Aorta (tissue), 5 donors: Measurements from ENCODE around the gene FABP7. TPM values are rescaled to one million over a fixed set of nuclear protein-coding genes. Genes with fewer than 3 reads are reported as not detected.

Source experiments
- ATAC-seq: fragments of 200-7000 bp; cut with Tn5 transposase; one replicate; pipeline ENCODE4 v1.9.1; 2022; ENCODE audit warnings: moderate library complexity; ENCODE audit not compliant: low FRiP score
- DNase-seq, 2 donors: peaks; one replicate each; pipeline ENCODE4 v3.0.0-alpha.2; 2020
- H3K27ac ChIP-seq, 2 donors: one replicate each; pipeline ENCODE4 v1.5.1; 2013; ENCODE audit warnings: low read length in 2 of 2, mild to moderate bottlenecking in 2 of 2, moderate library complexity in 2 of 2, control low read depth in 1 of 2, inconsistent platforms in 1 of 2, low read depth in 1 of 2
- H3K27me3 ChIP-seq, 2 donors: one replicate each; pipeline ENCODE4 v1.6.1; 2013; ENCODE audit warnings: control low read depth in 1 of 2, low read length in 1 of 2, mild to moderate bottlenecking in 1 of 2, moderate library complexity in 1 of 2; ENCODE audit not compliant: insufficient read depth in 2 of 2, control insufficient read depth in 1 of 2
- H3K36me3 ChIP-seq, 2 donors: one replicate each; pipeline ENCODE4 v1.6.1; 2013; ENCODE audit warnings: control low read depth in 1 of 2, low read length in 1 of 2, mild to moderate bottlenecking in 1 of 2; ENCODE audit not compliant: insufficient read depth in 2 of 2, control insufficient read depth in 1 of 2
- H3K4me1 ChIP-seq, 2 donors: one replicate each; pipeline ENCODE4 v1.6.1; 2013; ENCODE audit warnings: low read length in 2 of 2, control low read depth in 1 of 2, mild to moderate bottlenecking in 1 of 2, moderate library complexity in 1 of 2; ENCODE audit not compliant: insufficient read depth in 2 of 2, control insufficient read depth in 1 of 2
- H3K4me3 ChIP-seq, 2 donors: one replicate each; pipeline ENCODE4 v1.5.1; 2013; ENCODE audit warnings: low read length in 2 of 2, control low read depth in 1 of 2, mild to moderate bottlenecking in 1 of 2
- H3K9me3 ChIP-seq: one replicate; pipeline ENCODE4 v1.6.1; 2013; ENCODE audit warnings: mild to moderate bottlenecking, low read length; ENCODE audit not compliant: control insufficient read depth
- WGBS, 2 donors: extraction: QIAGEN DNeasy Blood & Tissue Kit; methylation state at CpG; one replicate each; pipeline ENCODE4 v1.1.7; 2013; 5-methylcytosine and 5-hydroxymethylcytosine counted together
- intact Hi-C, 2 donors: fragments of 100-400 bp; cut with DNase I; formaldehyde crosslinking; loops; one replicate each; pipeline versions ENCODE4 v1.14.2 to v1.15.0; 2022
- polyA plus RNA-seq, 2 donors: library from polyadenylated mRNA; stranded (reverse); fragments of 200-250 nt; gene quantifications; one replicate each; pipeline ENCODE4 v1.2.3, GENCODE V29; 2013
- total RNA-seq, 2 donors: library from RNA; stranded (reverse); fragmentation: NEBNext Ultra II Directional; extraction: Animal tissue kit (Norgen Biotek cat#: 25700); gene quantifications; one replicate each; pipeline ENCODE4 v1.2.1, GENCODE V29; 2021
- donor health status: healthy with polysubstance abuse.
- donor health status: Bipolar disorder and iron deficiency.
- donor health status: DM: no; HTN: no; CAD: no.
- donor health status: DM: no; HTN: no; CAD: no.
- donor health status: DM: yes; HTN: yes; CAD: no.

FABP7 gene
- total and polyA plus RNA-seq, 4 donors = not detected

DNA sequence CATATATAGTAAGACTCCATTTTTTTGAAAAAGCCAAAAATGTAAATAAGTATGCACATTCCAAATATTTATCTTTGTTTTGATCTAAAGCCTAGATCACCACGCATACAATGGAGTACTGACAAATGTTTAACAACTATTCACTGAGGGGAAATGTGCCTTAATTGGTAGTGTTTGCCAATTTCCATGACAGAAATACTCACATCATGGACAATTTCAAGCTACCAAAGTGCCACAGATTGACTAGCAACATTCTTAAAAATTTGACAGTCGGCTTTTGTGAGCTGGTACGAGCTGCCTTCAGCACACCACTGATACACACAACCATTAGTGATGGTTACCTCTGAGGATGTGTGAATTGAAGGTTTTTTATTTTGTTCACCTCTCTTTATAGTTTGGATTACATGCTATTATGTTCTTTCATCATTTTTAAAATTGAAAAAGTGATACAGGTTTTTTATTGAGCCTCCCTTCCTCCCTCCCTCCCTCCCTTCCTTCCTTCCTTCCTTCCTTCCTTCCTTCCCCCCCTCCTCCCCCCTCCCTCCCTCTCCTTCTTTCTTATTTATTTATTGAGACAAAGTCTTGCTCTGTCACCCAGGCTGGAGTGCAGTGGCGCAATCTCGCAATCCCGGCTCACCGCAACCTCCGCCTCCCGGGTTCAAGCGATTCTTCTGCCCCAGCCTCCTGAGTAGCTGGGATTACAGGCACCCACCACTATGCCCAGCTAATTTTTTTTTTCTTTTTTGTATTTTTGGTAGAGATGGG lies 28.8 kb downstream of the FABP7 start:
- Histone ChIP-seq H3K4me3 (no peak overlapping the region), H3K4me1 (no peaks in the 10 kb centered on the region), H3K27ac (no peak overlapping the region), H3K27me3 (no peaks in the 10 kb centered on the region), H3K9me3 (no peaks in the 10 kb centered on the region), H3K36me3 (peaks cover 0 to 2% of the 10 kb centered on the region in 2 donors)
- 81 to 92% methylated on average over 10 of the region's 10 CpGs for WGBS, 2 donors
- intact Hi-C loops = no loop called here
- ATAC-seq (no peak), DNase-seq (no peak)

DNA sequence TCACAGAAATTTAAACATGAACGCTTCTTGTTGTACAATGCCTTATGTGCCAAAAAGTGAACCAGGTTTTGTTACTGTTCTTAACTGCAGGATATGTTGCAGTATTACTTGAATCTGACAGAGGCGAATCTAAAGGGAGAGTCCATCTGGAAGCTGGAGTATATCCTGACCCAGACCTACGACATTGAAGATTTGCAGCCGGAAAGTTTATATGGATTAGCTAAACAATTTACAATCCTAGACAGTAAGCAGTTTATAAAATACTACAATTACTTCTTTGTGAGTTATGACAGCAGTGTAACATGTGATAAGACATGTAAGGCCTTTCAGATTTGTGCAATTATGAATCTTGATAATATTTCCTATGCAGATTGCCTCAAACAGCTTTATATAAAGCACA lies 29.5 kb downstream of the FABP7 start:
- DNase-seq (no peak), ATAC-seq (no peak)
- intact Hi-C loops = no loop called here
- no peaks in the 10 kb centered on the region for H3K4me1 ChIP-seq
- peaks cover 0 to 2% of the 10 kb centered on the region in 2 donors for H3K36me3 ChIP-seq
- no peak overlapping the region for H3K4me3 ChIP-seq
- H3K27ac ChIP-seq = no peak overlapping the region
- 83 to 89% methylated on average over 4 of the region's 4 CpGs for WGBS, 2 donors
- H3K9me3 ChIP-seq = no peaks in the 10 kb centered on the region
- H3K27me3 ChIP-seq = no peaks in the 10 kb centered on the region

DNA sequence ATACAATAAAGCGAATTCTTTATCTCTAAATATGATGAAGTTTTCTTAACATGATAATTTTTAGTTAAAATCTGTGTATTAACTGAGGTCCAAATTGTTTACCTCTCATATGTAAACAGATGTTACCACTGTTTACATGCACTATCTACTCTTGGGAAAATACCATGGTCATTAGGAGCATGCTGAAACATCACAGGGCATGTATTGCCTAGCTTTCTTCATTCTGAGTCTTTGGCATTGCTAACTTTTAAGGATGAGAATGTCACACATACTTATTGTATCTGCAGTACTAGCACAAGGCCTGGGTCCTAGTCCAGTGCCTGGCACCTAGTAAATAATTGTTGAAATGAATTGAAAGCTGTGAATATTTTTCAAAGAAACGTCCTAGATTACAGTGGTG lies 30.2 kb downstream of the FABP7 start:
- 79 to 81% methylated on average over 2 of the region's 2 CpGs for WGBS, 2 donors
- H3K9me3 ChIP-seq = no peaks in the 10 kb centered on the region
- peaks cover 0 to 2% of the 10 kb centered on the region in 2 donors for H3K36me3 ChIP-seq
- no peaks in the 10 kb centered on the region for H3K27me3 ChIP-seq
- no peak overlapping the region for H3K4me3 ChIP-seq
- DNase-seq (no peak), ATAC-seq (no peak)
- no peaks in the 10 kb centered on the region for H3K4me1 ChIP-seq
- intact Hi-C loops = no loop called here
- no peak overlapping the region for H3K27ac ChIP-seq

GRCh38 chr6:122810189-122810588 lies 30.7 kb downstream of the FABP7 start:
- no peak overlapping the region for H3K27ac ChIP-seq
- ATAC-seq = no peak
- H3K36me3 ChIP-seq = peaks cover 0 to 2% of the 10 kb centered on the region in 2 donors
- intact Hi-C loops = no loop called here
- no peak for DNase-seq
- no peaks in the 10 kb centered on the region for H3K27me3 ChIP-seq
- WGBS, 2 donors = 52 to 69% methylated on average over 1 of the region's 1 CpG
- no peaks in the 10 kb centered on the region for H3K4me1 ChIP-seq
- no peaks in the 10 kb centered on the region for H3K9me3 ChIP-seq
- no peak overlapping the region for H3K4me3 ChIP-seq

GRCh38 chr6:122817358-122817757 lies 37.8 kb downstream of the FABP7 start:
- Histone ChIP-seq H3K4me3 (no peak overlapping the region), H3K27ac (no peak overlapping the region), H3K4me1 (no peaks in the 10 kb centered on the region), H3K9me3 (no peaks in the 10 kb centered on the region), H3K36me3 (no peaks in the 10 kb centered on the region), H3K27me3 (no peaks in the 10 kb centered on the region)
- 58 to 90% methylated on average over 2 of the region's 2 CpGs for WGBS, 2 donors
- intact Hi-C loops = no loop called here
- no peak for DNase-seq
- ATAC-seq = no peak

DNA sequence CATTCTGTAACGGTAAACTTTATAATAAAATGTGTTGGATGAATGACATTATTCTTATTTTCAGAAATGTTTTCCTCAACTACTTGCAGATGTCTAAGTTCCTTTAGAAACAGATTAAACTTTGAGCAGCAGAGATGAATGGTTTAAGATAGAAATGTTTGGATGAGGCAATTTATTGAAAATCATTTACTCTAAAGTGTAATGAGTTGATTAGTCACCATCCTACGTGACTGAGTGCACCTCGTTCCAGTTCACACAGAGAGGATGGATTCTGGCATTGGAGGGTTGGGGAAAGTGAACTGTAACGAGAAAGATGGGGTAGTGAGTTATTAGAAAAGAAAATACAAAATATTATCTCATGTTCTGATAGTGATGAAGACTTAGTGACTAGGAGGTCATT lies 38.2 kb downstream of the FABP7 start:
- ATAC-seq (no peak), DNase-seq (no peak)
- WGBS, 2 donors = 70 to 81% methylated on average over 4 of the region's 4 CpGs
- H3K27me3 ChIP-seq = no peaks in the 10 kb centered on the region
- no peaks in the 10 kb centered on the region for H3K4me1 ChIP-seq
- H3K36me3 ChIP-seq = no peaks in the 10 kb centered on the region
- intact Hi-C loops = no loop called here
- no peak overlapping the region for H3K4me3 ChIP-seq
- H3K9me3 ChIP-seq = no peaks in the 10 kb centered on the region
- H3K27ac ChIP-seq = no peak overlapping the region

DNA sequence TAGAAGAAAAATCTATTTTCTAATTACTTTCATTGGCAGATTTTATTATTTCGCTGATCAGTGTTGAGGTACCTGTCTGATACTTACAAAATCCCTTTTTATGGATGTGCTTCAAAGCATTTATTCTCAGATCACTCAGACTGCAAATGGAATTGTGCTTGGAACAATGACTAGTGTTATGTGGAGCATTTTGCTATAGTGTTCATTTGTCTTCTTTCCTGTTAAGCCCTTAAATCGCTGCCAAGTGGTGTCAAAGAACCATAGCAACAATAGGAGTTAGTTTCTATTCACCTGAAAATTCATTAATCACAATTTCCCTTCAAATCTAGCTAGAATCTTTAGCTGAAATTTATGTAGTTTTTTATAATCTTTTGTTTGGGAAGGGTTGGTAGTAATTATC lies 39.4 kb downstream of the FABP7 start:
- ATAC-seq (no peak), DNase-seq (no peak)
- Histone ChIP-seq H3K4me1 (no peaks in the 10 kb centered on the region), H3K4me3 (no peak overlapping the region), H3K9me3 (no peaks in the 10 kb centered on the region), H3K27me3 (no peaks in the 10 kb centered on the region), H3K36me3 (no peaks in the 10 kb centered on the region), H3K27ac (no peak overlapping the region)
- intact Hi-C loops = no loop called here
- WGBS, 2 donors = 60 to 61% methylated on average over 2 of the region's 2 CpGs

DNA sequence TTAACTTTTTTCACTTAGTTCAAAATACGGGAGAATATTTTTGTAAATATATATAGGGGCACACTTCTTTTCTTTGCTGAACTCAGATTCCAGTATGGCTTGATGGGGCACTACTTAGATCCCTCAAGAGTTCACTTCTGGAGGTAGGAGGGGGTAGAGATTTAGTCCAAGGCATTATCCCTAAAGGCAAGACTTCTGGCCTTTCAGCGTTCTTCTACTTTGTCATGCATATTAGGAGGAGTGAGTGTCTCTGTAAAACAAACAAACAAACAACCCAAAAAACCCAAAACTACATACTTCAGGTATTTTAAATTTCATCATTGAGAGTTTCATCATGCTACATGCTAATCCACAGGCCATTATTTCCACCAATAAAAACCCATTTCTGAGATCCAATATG lies 41.6 kb downstream of the FABP7 start:
- Histone ChIP-seq H3K4me3 (no peak overlapping the region), H3K4me1 (no peaks in the 10 kb centered on the region), H3K27ac (no peak overlapping the region), H3K9me3 (no peaks in the 10 kb centered on the region), H3K36me3 (no peaks in the 10 kb centered on the region), H3K27me3 (no peaks in the 10 kb centered on the region)
- ATAC-seq = no peak
- no peak for DNase-seq
- intact Hi-C loops = no loop called here
- WGBS, 2 donors = 43 to 50% methylated on average over 2 of the region's 2 CpGs

DNA sequence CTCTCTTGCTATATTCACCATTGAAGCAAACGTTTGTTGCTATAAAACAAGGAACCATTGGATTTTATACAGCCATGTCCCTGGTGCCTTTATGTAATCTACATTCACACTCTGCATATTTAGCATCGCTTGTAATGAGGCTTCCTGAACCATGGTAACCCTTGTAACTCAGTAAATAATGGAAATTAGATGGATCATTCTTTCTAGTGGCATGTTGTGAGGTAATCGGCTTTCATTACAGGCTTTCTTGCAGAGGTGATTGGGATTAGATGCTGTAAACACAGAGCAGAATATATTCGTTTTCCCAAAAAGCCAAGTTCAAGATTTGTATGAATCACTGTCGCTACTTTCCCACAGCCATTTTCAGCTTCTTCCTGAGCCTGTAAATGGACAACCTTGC lies 45.6 kb downstream of the FABP7 start:
- H3K4me1 ChIP-seq = no peaks in the 10 kb centered on the region
- H3K9me3 ChIP-seq = no peaks in the 10 kb centered on the region
- H3K36me3 ChIP-seq = no peaks in the 10 kb centered on the region
- H3K27me3 ChIP-seq = no peaks in the 10 kb centered on the region
- DNase-seq = no peak
- 71 to 76% methylated on average over 5 of the region's 5 CpGs for WGBS, 2 donors
- ATAC-seq = no peak
- H3K4me3 ChIP-seq = no peak overlapping the region
- no peak overlapping the region for H3K27ac ChIP-seq
- intact Hi-C loops = no loop called here
